CD8-positive, alpha-beta memory T cell (primary cell): ENCODE results near the gene CMPK1. TPM values are rescaled to one million over a fixed set of nuclear protein-coding genes. Genes with fewer than 3 reads are reported as not detected.
"Not testable (repeated sequence)": the region's sequence is repeated elsewhere in the genome, so short reads cannot be mapped to it uniquely, and the experiment has no call there.

Experiments
- CTCF ChIA-PET: fragments of 350-600 bp; sonication (Branson Sonifier 250); formaldehyde crosslinking; loops from one replicate; lab custom pipeline; 2021; ENCODE audit warnings: antibody characterized with exemption; lab: Charles Lee
- POLR2A ChIA-PET: fragments of 350-600 bp; sonication (Branson Sonifier 250); formaldehyde crosslinking; loops from one replicate; lab custom pipeline; 2021; ENCODE audit warnings: antibody characterized with exemption; lab: Charles Lee
- DNase-seq, 5 donors: peaks; one replicate each; pipeline versions ENCODE4 v3.0.0 to v3.0.0-alpha.2; 2020 to 2022; ENCODE audit warnings: mixed read lengths in 1 of 5
- H3K27ac ChIP-seq: one replicate; pipeline ENCODE4 v1.7.0; 2013; ENCODE audit warnings: low read depth, mild to moderate bottlenecking, low read length, moderate library complexity
- H3K27me3 ChIP-seq: 2 replicates; pipeline ENCODE4 v1.7.0; 2013; ENCODE audit warnings: low read length, mild to moderate bottlenecking; ENCODE audit not compliant: insufficient read depth, poor library complexity, severe bottlenecking
- H3K36me3 ChIP-seq: 2 replicates; pipeline ENCODE4 v1.7.0; 2013; ENCODE audit warnings: mild to moderate bottlenecking, low read length, moderate library complexity; ENCODE audit not compliant: insufficient read depth
- H3K4me1 ChIP-seq: 2 replicates; pipeline ENCODE4 v1.7.0; 2013; ENCODE audit warnings: mild to moderate bottlenecking, low read length, moderate library complexity; ENCODE audit not compliant: insufficient read depth
- H3K4me3 ChIP-seq: 2 replicates; pipeline ENCODE4 v1.7.0; 2013; ENCODE audit warnings: mild to moderate bottlenecking, low read length
- H3K9me3 ChIP-seq: 2 replicates; pipeline ENCODE4 v1.7.0; 2013; ENCODE audit warnings: mild to moderate bottlenecking, low read length
- H3K27ac Mint-ChIP-seq, 8 donors: one replicate each; pipeline ENCODE4 v1.8.0; 2020 to 2021; ENCODE audit warnings: mixed read lengths in 8 of 8, mild to moderate bottlenecking in 6 of 8, inconsistent platforms in 3 of 8, moderate library complexity in 3 of 8
- H3K27me3 Mint-ChIP-seq, 2 donors: one replicate each; pipeline ENCODE4 v1.8.0; 2020 to 2021; ENCODE audit warnings: mixed read lengths in 2 of 2, mild to moderate bottlenecking in 1 of 2, moderate library complexity in 1 of 2
- H3K36me3 Mint-ChIP-seq, 3 donors: one replicate each; pipeline ENCODE4 v1.8.0; 2020 to 2021; ENCODE audit warnings: mixed read lengths in 3 of 3, inconsistent platforms in 1 of 3, mild to moderate bottlenecking in 1 of 3
- H3K4me1 Mint-ChIP-seq, 3 donors: one replicate each; pipeline ENCODE4 v1.8.0; 2020 to 2021; ENCODE audit warnings: mixed read lengths in 3 of 3, inconsistent platforms in 1 of 3, mild to moderate bottlenecking in 1 of 3
- H3K4me3 Mint-ChIP-seq, 7 donors: one replicate each; pipeline ENCODE4 v1.8.0; 2020 to 2021; ENCODE audit warnings: mixed read lengths in 7 of 7, mild to moderate bottlenecking in 6 of 7, moderate library complexity in 4 of 7, inconsistent platforms in 2 of 7
- H3K9me3 Mint-ChIP-seq, 5 donors: one replicate each; pipeline ENCODE4 v1.8.0; 2020 to 2022; ENCODE audit warnings: mixed read lengths in 5 of 5, mild to moderate bottlenecking in 3 of 5, moderate library complexity in 2 of 5, inconsistent platforms in 1 of 5
- polyA plus RNA-seq: library from polyadenylated mRNA; unstranded; fragments of 300-500 nt; fragmentation: Illumina TruSeq; gene quantifications from one replicate; pipeline ENCODE4 v1.2.3, GENCODE V29; 2021
- total RNA-seq, 2 experiments: library from RNA; stranded (reverse); gene quantifications; one replicate each; pipeline ENCODE4 v1.2.3, GENCODE V29; 2021

CMPK1 gene, protein sequence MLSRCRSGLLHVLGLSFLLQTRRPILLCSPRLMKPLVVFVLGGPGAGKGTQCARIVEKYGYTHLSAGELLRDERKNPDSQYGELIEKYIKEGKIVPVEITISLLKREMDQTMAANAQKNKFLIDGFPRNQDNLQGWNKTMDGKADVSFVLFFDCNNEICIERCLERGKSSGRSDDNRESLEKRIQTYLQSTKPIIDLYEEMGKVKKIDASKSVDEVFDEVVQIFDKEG
- 100 to 1,000 TPM; 128 to 131 TPM for total RNA-seq
- 187 TPM for polyA plus RNA-seq

DNA sequence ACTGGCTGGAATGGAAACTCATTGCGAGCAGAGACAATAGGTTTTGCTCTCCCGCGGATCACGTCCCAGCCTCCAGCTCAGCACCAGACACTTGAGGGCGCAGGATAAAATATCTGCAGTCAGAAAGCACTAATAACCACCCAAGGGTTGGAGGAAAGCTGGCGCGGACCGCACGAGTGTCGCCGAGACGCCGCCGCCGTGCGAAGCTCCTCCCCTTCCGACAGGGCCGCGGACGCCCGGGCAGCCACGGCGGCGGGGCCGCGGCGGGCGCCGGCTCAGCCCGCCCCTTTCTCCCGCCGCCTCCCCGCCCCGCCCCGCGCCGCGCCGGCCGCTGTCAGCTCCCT lies at the start of gene CMPK1:
CMPK1 (plus strand) TSS at position 213 of the 344 bp plus-strand sequence. CDS start 156 bp downstream, outside the sequence.
- H3K27ac Mint-ChIP-seq: peak within 1 kb of the TSS in 7 of 8 donors; percentile 86 to 98 (median 94)
- H3K36me3 ChIP-seq: no peaks in the 10 kb centered on the region
- ChIA-PET POLR2A (interaction anchor here (0.8 to 3.4 kb wide), 3 partner anchors 8 to 104 kb away, joined by 3 to 20 read pairs (median 5); partner anchors contain the start of genes FOXD2 and STIL), CTCF (interaction anchor here (0.7 to 2.2 kb wide), 5 partner anchors 9 to 393 kb away, joined by 3 to 14 read pairs (median 4); partner anchors contain the start of genes FOXD2 and STIL)
- peak; percentile 67 to 82 (median 71) for DNase-seq
- H3K4me3 Mint-ChIP-seq: peak within 1 kb of the TSS in 4 of 7 donors; percentile 92 to 97 (median 94)
- H3K27ac ChIP-seq: peak within 1 kb of the TSS; percentile 89
- H3K36me3 Mint-ChIP-seq: peaks cover 0 to 6% (median 0%) of the 10 kb centered on the region in 3 donors
- H3K27me3 ChIP-seq: no peaks in the 10 kb centered on the region
- peaks cover 28% of the 10 kb centered on the region for H3K4me1 ChIP-seq
- no peaks in the 10 kb centered on the region for H3K9me3 Mint-ChIP-seq
- H3K4me3 ChIP-seq: peak within 1 kb of the TSS; percentile 98
- no peaks in the 10 kb centered on the region for H3K27me3 Mint-ChIP-seq
- H3K4me1 Mint-ChIP-seq: peaks cover 19 to 26% (median 24%) of the 10 kb centered on the region in 3 donors
- no peaks in the 10 kb centered on the region for H3K9me3 ChIP-seq

DNA sequence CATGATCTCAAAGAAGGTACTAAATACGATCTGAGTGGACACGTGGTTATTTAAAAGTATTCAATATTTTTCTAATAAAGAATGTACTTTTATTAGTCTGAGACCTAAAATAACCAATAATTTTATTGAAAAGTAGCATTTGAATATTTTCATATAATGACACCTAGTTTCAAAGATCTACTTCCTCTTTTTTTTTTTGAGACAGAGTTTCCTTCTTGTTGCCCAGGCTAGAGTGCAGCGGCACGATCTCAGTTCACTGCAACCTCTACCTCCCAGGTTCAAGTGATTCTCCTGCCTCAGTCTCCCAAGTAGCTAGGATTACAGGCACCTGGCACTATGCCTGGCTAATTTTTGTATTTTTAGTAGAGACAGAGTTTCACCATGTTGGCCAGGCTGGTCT lies 45.5 kb upstream of the CMPK1 start:
- H3K4me3 ChIP-seq, POLR2A ChIA-PET, H3K4me1 ChIP-seq, H3K36me3 ChIP-seq, H3K27ac Mint-ChIP-seq, CTCF ChIA-PET, H3K9me3 ChIP-seq, H3K9me3 Mint-ChIP-seq, H3K4me3 Mint-ChIP-seq, H3K36me3 Mint-ChIP-seq, H3K4me1 Mint-ChIP-seq, H3K27me3 Mint-ChIP-seq, DNase-seq, H3K27me3 ChIP-seq, H3K27ac ChIP-seq: not testable (repeated sequence)

DNA sequence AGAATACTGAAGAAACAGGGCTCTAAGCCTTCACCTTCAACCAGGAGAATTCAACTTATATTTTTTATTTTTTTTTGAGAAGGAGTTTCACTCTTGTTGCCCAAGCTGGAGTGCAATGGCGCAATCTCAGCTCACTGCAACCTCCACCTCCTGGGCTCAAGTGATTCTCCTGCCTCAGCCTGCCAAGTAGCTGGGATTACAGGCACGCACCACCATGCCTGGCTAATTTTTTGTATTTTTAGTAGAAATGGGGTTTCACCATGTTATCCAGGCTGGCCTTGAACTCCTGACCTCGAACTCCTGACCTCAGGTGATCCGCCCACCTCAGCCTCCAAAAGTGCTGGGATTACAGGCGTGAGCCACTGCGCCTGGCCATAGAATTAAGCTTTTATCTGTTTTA lies 38.7 kb upstream of the CMPK1 start:
- H3K9me3 Mint-ChIP-seq, H3K27me3 Mint-ChIP-seq, H3K36me3 ChIP-seq, H3K27ac Mint-ChIP-seq, CTCF ChIA-PET, H3K4me1 Mint-ChIP-seq, H3K9me3 ChIP-seq, H3K36me3 Mint-ChIP-seq, H3K4me3 Mint-ChIP-seq, H3K27me3 ChIP-seq, H3K27ac ChIP-seq, POLR2A ChIA-PET, DNase-seq, H3K4me3 ChIP-seq, H3K4me1 ChIP-seq: not testable (repeated sequence)

DNA sequence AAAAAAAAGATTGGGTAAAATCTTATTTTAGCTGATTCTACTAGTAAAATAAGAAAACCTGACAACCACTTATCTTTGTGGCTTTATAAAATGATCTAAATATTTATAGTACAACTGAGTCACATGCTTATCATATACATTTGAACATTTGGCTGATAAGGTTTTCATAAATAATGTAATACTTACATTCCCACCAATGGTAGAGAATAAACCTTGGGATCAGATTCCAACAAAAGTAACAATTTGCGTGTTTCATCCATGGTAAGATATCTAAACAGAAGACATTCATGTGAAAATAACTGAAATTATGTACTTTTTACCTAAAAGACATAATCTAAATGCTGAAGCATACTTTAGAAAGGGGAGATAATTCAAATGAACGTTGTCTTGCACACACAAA lies 38.0 kb upstream of the CMPK1 start:
- H3K4me3 Mint-ChIP-seq: no peak overlapping the region
- H3K36me3 Mint-ChIP-seq: peaks cover 0 to 3% (median under 1%) of the 10 kb centered on the region in 3 donors
- no peak overlapping the region for H3K27ac Mint-ChIP-seq
- Histone ChIP-seq H3K27ac (no peak overlapping the region), H3K36me3 (no peaks in the 10 kb centered on the region), H3K27me3 (no peaks in the 10 kb centered on the region), H3K4me1 (no peaks in the 10 kb centered on the region), H3K4me3 (no peak overlapping the region), H3K9me3 (no peaks in the 10 kb centered on the region)
- peaks cover 0 to 5% (median 2%) of the 10 kb centered on the region in 3 donors for H3K4me1 Mint-ChIP-seq
- no peaks in the 10 kb centered on the region for H3K9me3 Mint-ChIP-seq
- DNase-seq: no peak
- ChIA-PET POLR2A (no interaction called here), CTCF (no interaction called here)
- H3K27me3 Mint-ChIP-seq: no peaks in the 10 kb centered on the region

DNA sequence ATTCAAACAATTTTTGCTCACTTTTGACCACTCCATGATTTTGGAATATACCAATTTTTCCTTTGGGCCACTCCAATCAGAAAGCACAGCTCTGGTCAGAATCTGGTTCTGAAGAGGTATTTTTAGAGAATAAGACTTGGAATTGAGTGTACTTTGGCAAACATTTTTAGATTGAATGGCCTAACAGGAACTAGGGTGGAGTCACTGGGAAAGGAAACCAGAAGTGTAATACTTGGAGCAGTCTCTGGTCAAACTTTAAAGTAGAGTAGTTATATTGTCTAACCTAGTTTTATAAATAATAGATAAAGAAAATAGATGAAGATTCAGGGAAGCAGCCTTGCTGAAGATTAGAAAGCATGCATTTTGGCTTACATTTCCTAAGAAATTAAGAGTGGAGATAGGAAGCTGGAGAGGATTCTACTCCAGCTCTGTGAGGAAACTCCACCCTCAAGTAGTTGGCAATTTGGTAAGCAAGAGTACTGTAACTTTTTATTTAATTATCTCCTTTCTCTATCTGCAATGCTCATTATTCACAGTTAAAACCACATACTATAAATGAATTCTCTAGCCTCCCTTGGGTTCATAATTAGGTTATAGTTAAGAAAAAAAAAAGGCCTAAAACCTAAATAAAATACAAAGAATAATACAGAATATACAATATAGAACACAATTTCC lies 35.4 kb upstream of the CMPK1 start:
- H3K4me1 ChIP-seq: no peaks in the 10 kb centered on the region
- H3K4me3 Mint-ChIP-seq: no peak overlapping the region
- no peak overlapping the region for H3K4me3 ChIP-seq
- peaks cover 0 to 10% (median 7%) of the 10 kb centered on the region in 3 donors for H3K36me3 Mint-ChIP-seq
- no peak for DNase-seq
- H3K27me3 ChIP-seq: no peaks in the 10 kb centered on the region
- H3K27ac Mint-ChIP-seq: peak overlapping the region in 1 of 8 donors; percentile 57
- H3K36me3 ChIP-seq: no peaks in the 10 kb centered on the region
- H3K27ac ChIP-seq: no peak overlapping the region
- ChIA-PET POLR2A (no interaction called here), CTCF (no interaction called here)
- H3K9me3 Mint-ChIP-seq: no peaks in the 10 kb centered on the region
- no peaks in the 10 kb centered on the region for H3K9me3 ChIP-seq
- peaks cover 0 to 5% (median 2%) of the 10 kb centered on the region in 3 donors for H3K4me1 Mint-ChIP-seq
- H3K27me3 Mint-ChIP-seq: no peaks in the 10 kb centered on the region

DNA sequence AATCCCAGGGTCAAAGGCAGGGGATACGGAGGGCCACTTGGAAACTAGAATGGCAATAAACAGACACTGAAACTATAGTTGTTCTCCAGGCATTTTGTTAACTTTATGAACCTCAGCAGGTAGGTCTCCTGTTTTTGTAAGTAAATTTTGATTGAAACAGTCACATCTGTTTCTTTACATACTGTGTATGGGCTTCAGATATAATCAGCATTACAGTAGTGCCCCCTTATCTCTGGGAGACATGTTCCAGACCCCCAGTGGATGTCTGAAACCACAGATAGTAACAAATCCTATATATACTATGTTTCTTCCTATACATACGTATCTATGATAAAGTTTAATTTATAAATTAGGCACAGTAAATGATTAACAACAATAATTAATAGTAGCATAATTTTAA lies 31.1 kb upstream of the CMPK1 start:
- DNase-seq: no peak
- Histone ChIP-seq H3K4me1 (no peaks in the 10 kb centered on the region), H3K9me3 (no peaks in the 10 kb centered on the region), H3K36me3 (no peaks in the 10 kb centered on the region), H3K27me3 (no peaks in the 10 kb centered on the region), H3K27ac (no peak overlapping the region), H3K4me3 (no peak overlapping the region)
- H3K4me1 Mint-ChIP-seq: peaks cover 0 to 5% (median 2%) of the 10 kb centered on the region in 3 donors
- no peak overlapping the region for H3K27ac Mint-ChIP-seq
- no peaks in the 10 kb centered on the region for H3K9me3 Mint-ChIP-seq
- ChIA-PET CTCF (no interaction called here), POLR2A (no interaction called here)
- no peak overlapping the region for H3K4me3 Mint-ChIP-seq
- no peaks in the 10 kb centered on the region for H3K27me3 Mint-ChIP-seq
- H3K36me3 Mint-ChIP-seq: peaks cover 0 to 10% (median 4%) of the 10 kb centered on the region in 3 donors

DNA sequence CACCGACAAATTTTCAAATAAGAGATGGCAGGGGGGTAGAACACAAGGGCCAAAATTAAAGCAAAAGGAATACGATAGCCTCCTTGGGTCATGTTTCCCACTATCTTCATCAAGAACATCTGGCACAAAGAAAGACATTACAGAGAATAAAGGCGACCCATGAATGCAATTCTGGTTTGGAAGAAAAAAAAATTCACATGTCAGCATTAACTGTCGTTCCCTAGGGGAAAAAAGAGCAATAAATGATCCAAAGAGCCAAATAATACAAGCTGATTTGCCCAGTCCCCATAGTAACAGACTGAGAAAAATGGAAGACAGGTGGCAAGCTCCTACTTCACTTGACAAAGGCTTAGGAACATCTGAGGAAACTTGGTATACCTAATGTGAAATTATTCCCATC lies 24.2 kb upstream of the CMPK1 start:
- Histone ChIP-seq H3K9me3 (no peaks in the 10 kb centered on the region), H3K27me3 (no peaks in the 10 kb centered on the region), H3K4me3 (no peak overlapping the region), H3K27ac (no peak overlapping the region), H3K36me3 (no peaks in the 10 kb centered on the region), H3K4me1 (peaks cover 7% of the 10 kb centered on the region)
- peaks cover 0 to 2% of the 10 kb centered on the region in 2 donors for H3K27me3 Mint-ChIP-seq
- H3K27ac Mint-ChIP-seq: peak overlapping the region in 1 of 8 donors; percentile 82
- ChIA-PET POLR2A (no interaction called here), CTCF (interaction anchor here (1.4 kb wide), 1 partner anchor 25 kb away, joined by 4 read pairs; no protein-coding TSS in a partner anchor)
- no peak for DNase-seq
- peaks cover 18 to 29% (median 24%) of the 10 kb centered on the region in 3 donors for H3K4me1 Mint-ChIP-seq
- H3K36me3 Mint-ChIP-seq: peaks cover 0 to 4% (median 1%) of the 10 kb centered on the region in 3 donors
- H3K4me3 Mint-ChIP-seq: peak overlapping the region in 1 of 7 donors; percentile 19
- no peaks in the 10 kb centered on the region for H3K9me3 Mint-ChIP-seq
